ENCODE measurements around the gene CSNK2B. TPM values are rescaled to one million over a fixed set of nuclear protein-coding genes. Genes with fewer than 3 reads are reported as not detected.

The CSNK2B gene
- total RNA-seq, 1 donor from 2014 or later: 302 TPM

GRCh38 chr6:31691078-31691463 lies 25.2 kb downstream of the CSNK2B start:
- no peak for DNase-seq (ENCODE audit: low spot score)
- peaks cover 36% of the 10 kb centered on the region for H3K36me3 Mint-ChIP-seq (ENCODE audit: low read depth)
- H3K4me1 Mint-ChIP-seq (ENCODE audit: low read depth): peaks cover 10% of the 10 kb centered on the region
- H3K9me3 Mint-ChIP-seq: no peaks in the 10 kb centered on the region
- H3K27ac Mint-ChIP-seq: no peak overlapping the region
- no peaks in the 10 kb centered on the region for H3K27me3 Mint-ChIP-seq (ENCODE audit: insufficient read depth)
- H3K4me3 Mint-ChIP-seq: no peak overlapping the region
- intact Hi-C loops (cut with micrococcal nuclease): no loop called here

GRCh38 chr6:31691564-31692108 lies 25.8 kb downstream of the CSNK2B start:
- Mint-ChIP-seq H3K4me1 (ENCODE audit: low read depth) (peaks cover 10% of the 10 kb centered on the region), H3K27me3 (ENCODE audit: insufficient read depth) (no peaks in the 10 kb centered on the region), H3K36me3 (ENCODE audit: low read depth) (peaks cover 32% of the 10 kb centered on the region), H3K4me3 (no peak overlapping the region), H3K9me3 (no peaks in the 10 kb centered on the region), H3K27ac (no peak overlapping the region)
- DNase-seq (ENCODE audit: low spot score): no peak
- intact Hi-C loops (cut with micrococcal nuclease): no loop called here

GRCh38 chr6:31692353-31692752 lies 26.5 kb downstream of the CSNK2B start:
- Mint-ChIP-seq H3K27me3 (ENCODE audit: insufficient read depth) (no peaks in the 10 kb centered on the region), H3K4me1 (ENCODE audit: low read depth) (peaks cover 13% of the 10 kb centered on the region), H3K27ac (no peak overlapping the region), H3K4me3 (no peak overlapping the region), H3K36me3 (ENCODE audit: low read depth) (peaks cover 35% of the 10 kb centered on the region), H3K9me3 (no peaks in the 10 kb centered on the region)
- intact Hi-C loops (cut with micrococcal nuclease): no loop called here
- no peak for DNase-seq (ENCODE audit: low spot score)

GRCh38 chr6:31692886-31693285 lies 27.0 kb downstream of the CSNK2B start:
- DNase-seq (ENCODE audit: low spot score): no peak
- H3K4me3 Mint-ChIP-seq: no peak overlapping the region
- peaks cover 18% of the 10 kb centered on the region for H3K4me1 Mint-ChIP-seq (ENCODE audit: low read depth)
- H3K9me3 Mint-ChIP-seq: no peaks in the 10 kb centered on the region
- H3K36me3 Mint-ChIP-seq (ENCODE audit: low read depth): peaks cover 35% of the 10 kb centered on the region
- H3K27ac Mint-ChIP-seq: no peak overlapping the region
- H3K27me3 Mint-ChIP-seq (ENCODE audit: insufficient read depth): no peaks in the 10 kb centered on the region
- intact Hi-C loops (cut with micrococcal nuclease): no loop called here

GRCh38 chr6:31693535-31693934 lies 27.7 kb downstream of the CSNK2B start:
- DNase-seq (ENCODE audit: low spot score): no peak
- H3K36me3 Mint-ChIP-seq (ENCODE audit: low read depth): peaks cover 34% of the 10 kb centered on the region
- intact Hi-C loops (cut with micrococcal nuclease): no loop called here
- H3K9me3 Mint-ChIP-seq: no peaks in the 10 kb centered on the region
- no peak overlapping the region for H3K27ac Mint-ChIP-seq
- peaks cover 22% of the 10 kb centered on the region for H3K4me1 Mint-ChIP-seq (ENCODE audit: low read depth)
- no peak overlapping the region for H3K4me3 Mint-ChIP-seq
- H3K27me3 Mint-ChIP-seq (ENCODE audit: insufficient read depth): no peaks in the 10 kb centered on the region

- no peak for DNase-seq (ENCODE audit: low spot score)
- Mint-ChIP-seq H3K9me3 (no peaks in the 10 kb centered on the region), H3K4me1 (ENCODE audit: low read depth) (peaks cover 29% of the 10 kb centered on the region), H3K4me3 (peak overlapping the region; percentile 6), H3K27me3 (ENCODE audit: insufficient read depth) (no peaks in the 10 kb centered on the region), H3K27ac (peak overlapping the region; percentile 80), H3K36me3 (ENCODE audit: low read depth) (peaks cover 32% of the 10 kb centered on the region)
- intact Hi-C loops (cut with micrococcal nuclease): no loop called here
Measured at GRCh38 chr6:31697555-31697954, 31.7 kb downstream of the CSNK2B start.

GRCh38 chr6:31700740-31701401 lies 35.0 kb downstream of the CSNK2B start:
- peak overlapping the region; percentile 98 for H3K4me3 Mint-ChIP-seq
- no peak for DNase-seq (ENCODE audit: low spot score)
- intact Hi-C loops (cut with micrococcal nuclease): no loop called here
- no peaks in the 10 kb centered on the region for H3K27me3 Mint-ChIP-seq (ENCODE audit: insufficient read depth)
- H3K9me3 Mint-ChIP-seq: no peaks in the 10 kb centered on the region
- H3K4me1 Mint-ChIP-seq (ENCODE audit: low read depth): peaks cover 34% of the 10 kb centered on the region
- peaks cover 22% of the 10 kb centered on the region for H3K36me3 Mint-ChIP-seq (ENCODE audit: low read depth)
- H3K27ac Mint-ChIP-seq: peak overlapping the region; percentile 1

- DNase-seq (ENCODE audit: low spot score): no peak
- Mint-ChIP-seq H3K4me1 (ENCODE audit: low read depth) (peaks cover 34% of the 10 kb centered on the region), H3K9me3 (no peaks in the 10 kb centered on the region), H3K36me3 (ENCODE audit: low read depth) (peaks cover 22% of the 10 kb centered on the region), H3K27ac (peak overlapping the region; percentile 97), H3K27me3 (ENCODE audit: insufficient read depth) (no peaks in the 10 kb centered on the region), H3K4me3 (peak overlapping the region; percentile 98)
- intact Hi-C loops (cut with micrococcal nuclease): loop anchor here (1.0 to 2.0 kb wide), 3 partner anchors 22 to 201 kb away; partner anchors contain the start of genes VWA7 and ZBTB12
Measured at GRCh38 chr6:31701666-31702404, 36.0 kb downstream of the CSNK2B start.

GRCh38 chr6:31702405-31702818 lies 36.5 kb downstream of the CSNK2B start:
- DNase-seq (ENCODE audit: low spot score): peak; percentile 11
- H3K36me3 Mint-ChIP-seq (ENCODE audit: low read depth): peaks cover 18% of the 10 kb centered on the region
- H3K4me1 Mint-ChIP-seq (ENCODE audit: low read depth): peaks cover 31% of the 10 kb centered on the region
- H3K9me3 Mint-ChIP-seq: no peaks in the 10 kb centered on the region
- no peaks in the 10 kb centered on the region for H3K27me3 Mint-ChIP-seq (ENCODE audit: insufficient read depth)
- peak overlapping the region; percentile 98 for H3K4me3 Mint-ChIP-seq
- peak overlapping the region; percentile 97 for H3K27ac Mint-ChIP-seq
- intact Hi-C loops (cut with micrococcal nuclease): loop anchor here (1.0 to 2.0 kb wide), 3 partner anchors 22 to 200 kb away; partner anchors contain the start of genes VWA7 and ZBTB12

- Mint-ChIP-seq H3K4me3 (peak within 1 kb of the TSS; percentile 98), H3K36me3 (ENCODE audit: low read depth) (peaks cover 14% of the 10 kb centered on the region), H3K4me1 (ENCODE audit: low read depth) (peaks cover 25% of the 10 kb centered on the region), H3K27ac (peak within 1 kb of the TSS; percentile 97), H3K27me3 (ENCODE audit: insufficient read depth) (no peaks in the 10 kb centered on the region), H3K9me3 (no peaks in the 10 kb centered on the region)
- intact Hi-C loops (cut with micrococcal nuclease): loop anchor here (1.0 to 2.0 kb wide), 12 partner anchors 23 to 256 kb away; partner anchors contain the start of genes BAG6, CLIC1, DDAH2 and HSPA1B
- peak; percentile 95 for DNase-seq (ENCODE audit: low spot score)
Measured at GRCh38 chr6:31702819-31703716, 37.2 kb downstream of the CSNK2B start, which contains the start of gene ABHD16A. ABHD16A (minus strand) TSS chr6:31703324; CDS start chr6:31703281, 43 bp downstream.

- H3K27ac Mint-ChIP-seq: no peak overlapping the region
- H3K27me3 Mint-ChIP-seq (ENCODE audit: insufficient read depth): no peaks in the 10 kb centered on the region
- peaks cover 25% of the 10 kb centered on the region for H3K4me1 Mint-ChIP-seq (ENCODE audit: low read depth)
- intact Hi-C loops (cut with micrococcal nuclease): no loop called here
- no peaks in the 10 kb centered on the region for H3K9me3 Mint-ChIP-seq
- H3K36me3 Mint-ChIP-seq (ENCODE audit: low read depth): peaks cover 8% of the 10 kb centered on the region
- no peak overlapping the region for H3K4me3 Mint-ChIP-seq
- DNase-seq (ENCODE audit: low spot score): no peak
Measured at GRCh38 chr6:31705931-31706330, 40.1 kb downstream of the CSNK2B start.

- H3K36me3 Mint-ChIP-seq (ENCODE audit: low read depth): peaks cover 5% of the 10 kb centered on the region
- H3K27ac Mint-ChIP-seq: no peak within 1 kb of the TSS
- no peak for DNase-seq (ENCODE audit: low spot score)
- intact Hi-C loops (cut with micrococcal nuclease): no loop called here
- H3K27me3 Mint-ChIP-seq (ENCODE audit: insufficient read depth): no peaks in the 10 kb centered on the region
- no peaks in the 10 kb centered on the region for H3K9me3 Mint-ChIP-seq
- peaks cover 23% of the 10 kb centered on the region for H3K4me1 Mint-ChIP-seq (ENCODE audit: low read depth)
- H3K4me3 Mint-ChIP-seq: no peak within 1 kb of the TSS
Measured at GRCh38 chr6:31706599-31706998, 40.7 kb downstream of the CSNK2B start, which contains the start of gene LY6G6F. LY6G6F (plus strand) TSS chr6:31706866; CDS start chr6:31706907, 41 bp downstream.

Data from activated T-helper 1 cell treated with anti-CD3 and anti-CD28 coated beads, Interleukin-12 subunit alpha, Interleukin-12 subunit beta, Interleukin-2, Interleukin-4 antibody, amounts not matched to agents 30 ng/mL and 10 ng/mL and 1 ng/mL, durations not matched to agents 14 hours and 24 hours and 36 hours (primary cell).